ENCODE data around the gene FRYL.

- TF ChIP-seq POLR2A (IDR thresholded peaks at IDR 0.05) (no peak), CTCF (IDR thresholded peaks at IDR 0.05) (no peak)
Measured at GRCh38 chr4:48787056-48787455, 7.0 kb upstream of the FRYL start.

All from right lobe of liver (tissue), 4 donors.